Brain microvascular endothelial cell (primary cell): ENCODE results near the gene TJP3.
A peak's percentile ranks its signal among the peaks of the same experiment; 100 is the strongest.
"Not testable (repeated sequence)": the region's sequence is repeated elsewhere in the genome, so short reads cannot be mapped to it uniquely, and the experiment has no call there.

Experiments used
- DNase-seq: peaks from one replicate; pipeline ENCODE4 v3.0.0-alpha.2; 2020
- H3K27ac ChIP-seq: fragments of 250-450 bp; sonication (Bioruptor Pico); 2 replicates; pipeline ENCODE4 v1.5.1; 2020; ENCODE audit warnings: mild to moderate bottlenecking, moderate library complexity
- H3K27me3 ChIP-seq: fragments of 250-450 bp; sonication (Bioruptor Pico); replicated peaks from 2 replicates; pipeline ENCODE4 v1.5.1; 2020; ENCODE audit warnings: mild to moderate bottlenecking
- H3K36me3 ChIP-seq: fragments of 250-450 bp; sonication (Bioruptor Pico); replicated peaks from 2 replicates; pipeline ENCODE4 v1.5.1; 2020; ENCODE audit warnings: mild to moderate bottlenecking
- H3K4me3 ChIP-seq: 2 replicates; pipeline ENCODE4 v1.5.1; 2011; ENCODE audit warnings: low read depth, mild to moderate bottlenecking, control low read depth, low read length, moderate library complexity
- CTCF ChIP-seq: IDR thresholded peaks from 2 replicates; pipeline ENCODE4 v1.5.1; 2011; ENCODE audit warnings: low read depth, mild to moderate bottlenecking, moderate library complexity, low read length, control low read depth, inconsistent platforms; ENCODE audit errors: missing control alignments
- in situ Hi-C: cut with HindIII; loops from 2 replicates; pipeline ENCODE4 v1.10.0; 2017; ENCODE audit warnings: low sequenced_read_pairs, low pct_ligation_motif_present

TJP3 gene

DNA sequence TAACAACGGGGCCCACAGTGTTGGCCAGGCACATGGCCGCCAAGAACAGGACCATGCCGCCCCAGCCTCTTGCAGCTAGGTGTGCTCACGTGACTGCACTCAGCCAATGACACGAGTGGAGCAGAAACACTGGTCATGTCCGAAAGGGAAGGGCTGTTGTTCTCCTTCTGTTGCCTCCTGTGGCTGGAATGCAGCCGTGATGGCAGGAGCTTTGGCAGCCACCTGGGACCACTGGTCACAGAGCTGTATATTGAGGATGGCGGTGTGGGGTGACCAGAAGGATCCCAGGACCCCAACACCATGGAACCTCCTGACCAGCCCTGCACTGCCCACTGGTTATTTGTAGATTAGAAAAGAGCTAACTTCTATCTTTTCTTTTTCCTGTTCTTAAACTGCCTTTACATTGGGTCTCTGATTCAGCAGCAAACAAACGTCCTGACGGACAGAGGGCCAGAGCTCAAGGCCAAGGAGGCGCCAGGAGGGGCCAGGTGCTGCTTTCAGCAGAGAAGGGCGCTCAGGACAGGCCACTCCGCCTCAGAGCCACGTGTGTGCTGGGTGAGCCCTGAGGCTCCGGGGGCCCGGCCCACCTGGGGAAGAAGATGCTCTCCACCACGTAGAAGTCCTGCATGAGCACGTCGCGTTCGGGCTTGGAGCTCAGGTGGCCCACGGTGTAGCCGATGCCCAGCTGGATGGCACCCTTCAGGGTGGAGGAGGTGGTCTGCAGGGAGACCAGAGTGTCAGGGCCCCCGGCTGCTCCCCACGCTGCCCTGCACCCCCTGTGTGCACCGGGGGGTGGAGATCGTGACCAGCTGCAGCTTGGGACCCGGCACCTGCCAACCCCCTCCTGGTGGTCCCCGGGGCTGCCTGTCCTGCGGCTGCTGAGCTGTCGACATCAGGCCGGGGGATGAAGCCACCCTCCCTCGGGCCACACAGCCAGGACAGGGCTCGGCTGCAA, 46.6 kb upstream of the TJP3 start:
- Histone ChIP-seq H3K4me3 (no peak overlapping the region), H3K27me3 (no peaks in the 10 kb centered on the region), H3K27ac (no peak overlapping the region), H3K36me3 (peaks cover 40% of the 10 kb centered on the region)
- DNase-seq: no peak
- in situ Hi-C loops: no loop called here
- no peak for TF ChIP-seq CTCF

- Histone ChIP-seq H3K4me3 (no peak overlapping the region), H3K27me3 (no peaks in the 10 kb centered on the region), H3K36me3 (peaks cover 28% of the 10 kb centered on the region), H3K27ac (no peak overlapping the region)
- TF ChIP-seq CTCF: no peak
- in situ Hi-C loops: no loop called here
- no peak for DNase-seq
Measured at GRCh38 chr19:3663838-3664237, 44.3 kb upstream of the TJP3 start.

DNA sequence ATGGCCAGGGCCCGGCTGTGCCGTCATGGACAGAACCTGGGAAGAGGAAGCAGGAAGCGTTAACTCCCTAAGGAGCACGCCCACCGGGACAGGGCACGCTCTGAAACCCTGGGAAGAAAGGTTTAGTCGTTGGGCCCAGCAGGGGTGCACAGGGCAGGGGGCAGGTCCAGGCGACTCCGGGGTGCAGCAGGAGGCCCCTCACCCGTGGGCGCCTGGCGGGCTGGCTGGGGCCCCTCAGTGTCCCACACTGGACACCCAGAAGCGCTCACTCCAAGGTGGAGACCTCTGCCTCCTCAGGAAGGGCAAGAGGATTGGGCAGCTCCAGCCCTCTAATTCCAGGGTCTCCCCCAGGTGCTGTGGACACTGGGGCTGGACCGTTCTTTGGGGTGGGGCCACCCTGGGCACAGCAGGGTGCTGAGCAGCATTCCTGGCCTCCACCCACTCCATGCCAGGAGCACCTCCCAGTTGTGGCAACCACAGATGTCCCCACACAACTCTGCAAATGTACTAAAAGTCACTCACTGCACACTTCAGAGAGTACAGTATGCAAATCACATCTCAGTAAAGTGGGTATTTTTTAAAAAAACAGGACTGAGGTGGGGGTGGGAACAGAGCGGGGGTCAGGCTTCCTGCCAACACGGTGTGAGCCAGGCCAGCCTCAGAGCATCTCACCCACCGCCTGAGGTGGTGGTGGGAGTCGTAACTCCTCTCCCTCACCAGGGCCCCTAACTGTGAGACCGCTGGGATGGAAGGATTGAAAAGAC, 43.1 kb upstream of the TJP3 start:
- DNase-seq: no peak
- no peaks in the 10 kb centered on the region for H3K27me3 ChIP-seq
- in situ Hi-C loops: no loop called here
- no peak overlapping the region for H3K27ac ChIP-seq
- H3K36me3 ChIP-seq: peaks cover 23% of the 10 kb centered on the region
- no peak for TF ChIP-seq CTCF
- H3K4me3 ChIP-seq: no peak overlapping the region

- H3K27me3 ChIP-seq: no peaks in the 10 kb centered on the region
- in situ Hi-C loops: no loop called here
- H3K36me3 ChIP-seq: peaks cover 16% of the 10 kb centered on the region
- no peak overlapping the region for H3K27ac ChIP-seq
- TF ChIP-seq CTCF: peak; percentile 88
- DNase-seq: no peak
- no peak overlapping the region for H3K4me3 ChIP-seq
Measured at GRCh38 chr19:3665681-3666544, 42.3 kb upstream of the TJP3 start.

GRCh38 chr19:3666545-3666856, 41.7 kb upstream of the TJP3 start:
- H3K4me3 ChIP-seq, in situ Hi-C loops, H3K27ac ChIP-seq, DNase-seq, H3K27me3 ChIP-seq: not testable (repeated sequence)
- H3K36me3 ChIP-seq: peaks cover 10% of the 10 kb centered on the region

DNA sequence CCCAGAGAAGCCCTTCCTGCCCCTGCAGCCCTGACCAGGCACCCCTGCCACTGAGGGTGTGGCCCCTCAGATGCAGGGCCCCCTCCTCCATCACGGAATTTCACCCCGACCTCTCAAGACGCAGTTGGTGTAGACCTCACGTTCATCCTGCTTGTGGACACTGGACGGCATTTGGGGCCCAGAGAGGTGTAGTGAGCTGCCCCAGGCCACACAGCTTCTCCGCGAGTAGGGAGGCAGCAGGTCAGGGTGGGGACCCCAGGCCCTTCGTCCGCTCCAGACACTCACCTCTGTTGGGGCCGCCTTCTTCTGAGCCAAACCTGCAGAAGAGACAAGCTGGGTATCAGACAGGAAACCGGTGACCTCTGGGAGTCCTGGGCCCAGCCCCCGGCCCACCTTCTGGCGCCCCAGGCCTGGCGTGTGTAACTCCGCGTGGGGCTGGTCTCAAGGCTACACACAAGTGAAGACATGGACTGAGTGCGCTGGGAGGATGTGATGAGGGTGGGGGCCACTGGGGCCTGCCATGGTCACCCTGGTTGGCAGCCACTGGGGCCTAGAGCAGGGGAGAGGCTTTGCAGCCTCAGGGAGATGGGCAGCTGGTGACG, 41.0 kb upstream of the TJP3 start:
- Histone ChIP-seq H3K27me3 (no peaks in the 10 kb centered on the region), H3K27ac (no peak overlapping the region), H3K4me3 (no peak overlapping the region), H3K36me3 (peaks cover 5% of the 10 kb centered on the region)
- TF ChIP-seq CTCF: no peak
- in situ Hi-C loops: no loop called here
- no peak for DNase-seq
